Neural cell (in vitro differentiated cells): ENCODE data around the gene SLX4. TPM values are rescaled to one million over a fixed set of nuclear protein-coding genes. Genes with fewer than 3 reads are reported as not detected.

ENCODE experiments used
- H2AFZ ChIP-seq: fragments of 200-600, 300-800 bp; sonication (generic), shearing (Covaris generic); 2 replicates; pipeline ENCODE4 v1.6.0; 2014; ENCODE audit warnings: low read depth, mild to moderate bottlenecking, antibody characterized with exemption, low read length, moderate library complexity
- H3F3A ChIP-seq: fragments of 200-600 bp; shearing (Covaris generic); 2 replicates; pipeline ENCODE4 v1.6.1; 2016; ENCODE audit warnings: mild to moderate bottlenecking, moderate library complexity, mixed read lengths, antibody characterized with exemption, low read length; ENCODE audit not compliant: insufficient read depth, poor library complexity, severe bottlenecking
- H3K27ac ChIP-seq: fragments of 200-600, 300-800 bp; sonication (generic), shearing (Covaris generic); 2 replicates; pipeline ENCODE4 v1.5.1; 2014; ENCODE audit warnings: mild to moderate bottlenecking, low read length, moderate library complexity
- H3K27me3 ChIP-seq: fragments of 300-800, 200-600 bp; sonication (generic), shearing (Covaris generic); 2 replicates; pipeline ENCODE4 v1.6.0; 2014; ENCODE audit warnings: mild to moderate bottlenecking, low read depth, low read length, moderate library complexity; ENCODE audit not compliant: insufficient read depth
- H3K36me3 ChIP-seq: fragments of 300-800, 200-600 bp; sonication (generic), shearing (Covaris generic); 2 replicates; pipeline ENCODE4 v1.5.1; 2014; ENCODE audit warnings: mild to moderate bottlenecking, antibody characterized with exemption, low read length, moderate library complexity; ENCODE audit not compliant: insufficient read depth
- H3K4me2 ChIP-seq: fragments of 300-800, 200-600 bp; sonication (generic), shearing (Covaris generic); 2 replicates; pipeline ENCODE4 v1.6.0; 2014; ENCODE audit warnings: mild to moderate bottlenecking, low read length
- H3K4me3 ChIP-seq: fragments of 300-800, 200-600 bp; sonication (generic), shearing (Covaris generic); 2 replicates; pipeline ENCODE4 v1.5.1; 2014; ENCODE audit warnings: mild to moderate bottlenecking, low read length, moderate library complexity
- H3K79me2 ChIP-seq: fragments of 200-600 bp; shearing (Covaris generic); replicated peaks from 2 replicates; pipeline ENCODE4 v1.6.0; 2014; ENCODE audit warnings: mild to moderate bottlenecking, low read length, moderate library complexity; ENCODE audit not compliant: insufficient read depth
- H3K9ac ChIP-seq: fragments of 300-800, 200-600 bp; sonication (generic), shearing (Covaris generic); 2 replicates; pipeline ENCODE4 v1.6.1; 2016; ENCODE audit warnings: mild to moderate bottlenecking, low read length, mixed read lengths
- H3K9me2 ChIP-seq: fragments of 200-600 bp; shearing (Covaris generic); 2 replicates; pipeline ENCODE4 v1.6.1; 2016; ENCODE audit warnings: mild to moderate bottlenecking, low read length, mixed read lengths; ENCODE audit not compliant: insufficient read depth
- H3K9me3 ChIP-seq: fragments of 200-600, 300-800 bp; sonication (generic), shearing (Covaris generic); 2 replicates; pipeline ENCODE4 v1.6.1; 2016; ENCODE audit warnings: mild to moderate bottlenecking, mixed run types, low read length, moderate library complexity, mixed read lengths
- H4K20me1 ChIP-seq: fragments of 200-600 bp; shearing (Covaris generic); 2 replicates; pipeline ENCODE4 v1.6.1; 2016; ENCODE audit warnings: mild to moderate bottlenecking, mixed run types; ENCODE audit not compliant: insufficient read depth
- CTCF ChIP-seq: fragments of 450-650 bp; IDR thresholded peaks from 2 replicates; pipeline ENCODE4 v1.5.1; 2014; ENCODE audit warnings: antibody characterized with exemption, mild to moderate bottlenecking, moderate library complexity; ENCODE audit not compliant: poor library complexity, severe bottlenecking
- EP300 ChIP-seq: fragments of 450-650 bp; conservative IDR thresholded peaks from 2 replicates; pipeline ENCODE4 v1.6.1; 2014; ENCODE audit warnings: antibody characterized with exemption, mild to moderate bottlenecking, moderate library complexity; ENCODE audit not compliant: poor library complexity, severe bottlenecking
- EZH2 ChIP-seq: fragments of 200-600, 300-800 bp; shearing (Covaris generic), sonication (generic); IDR thresholded peaks from 2 replicates; pipeline ENCODE4 v1.6.1; 2014; ENCODE audit warnings: antibody characterized with exemption, low read length, borderline replicate concordance, mild to moderate bottlenecking; ENCODE audit not compliant: insufficient read depth, poor library complexity, severe bottlenecking
- MXI1 ChIP-seq: fragments of 450-650 bp; conservative IDR thresholded peaks from 2 replicates; pipeline ENCODE4 v1.6.1; 2014; ENCODE audit warnings: antibody characterized with exemption, mild to moderate bottlenecking; ENCODE audit not compliant: poor library complexity, severe bottlenecking
- POLR2AphosphoS5 ChIP-seq: IDR thresholded peaks from 2 replicates; pipeline ENCODE4 v1.6.1; 2012
- RAD21 ChIP-seq: fragments of 450-650 bp; conservative IDR thresholded peaks from 2 replicates; pipeline ENCODE4 v1.6.1; 2014; ENCODE audit warnings: antibody characterized with exemption, mild to moderate bottlenecking, moderate library complexity
- REST ChIP-seq: IDR thresholded peaks from 2 replicates; pipeline ENCODE4 v1.6.1; 2012; ENCODE audit warnings: borderline replicate concordance
- SMC3 ChIP-seq: fragments of 450-650 bp; conservative IDR thresholded peaks from 2 replicates; pipeline ENCODE4 v1.6.1; 2014; ENCODE audit warnings: antibody characterized with exemption, mild to moderate bottlenecking, moderate library complexity; ENCODE audit not compliant: poor library complexity
- TAF1 ChIP-seq: IDR thresholded peaks from 2 replicates; pipeline ENCODE4 v1.6.1; 2012; ENCODE audit warnings: low read depth
- polyA plus RNA-seq: library from polyadenylated mRNA; depleted of rRNA; stranded (reverse); fragments of >200 nt; gene quantifications from 2 replicates; pipeline ENCODE4 v1.2.3, GENCODE V29; 2014

SLX4 gene
- polyA plus RNA-seq, 1 donor from 2014 or later: 2.9 TPM

- H3K4me2 ChIP-seq: no peak overlapping the region
- H3F3A ChIP-seq: no peaks in the 10 kb centered on the region
- H3K27me3 ChIP-seq: no peaks in the 10 kb centered on the region
- no peak overlapping the region for H3K4me3 ChIP-seq
- no peaks in the 10 kb centered on the region for H4K20me1 ChIP-seq
- peaks cover 18% of the 10 kb centered on the region for H3K36me3 ChIP-seq
- no peak overlapping the region for H3K9ac ChIP-seq
- no peak overlapping the region for H2AFZ ChIP-seq
- no peaks in the 10 kb centered on the region for H3K79me2 ChIP-seq
- no peaks in the 10 kb centered on the region for H3K9me2 ChIP-seq
- H3K9me3 ChIP-seq: peaks cover 4% of the 10 kb centered on the region
- TF ChIP-seq REST (no peak), RAD21 (no peak), EP300 (no peak)
- no peak overlapping the region for H3K27ac ChIP-seq
Measured at GRCh38 chr16:3601614-3602319, 9.6 kb downstream of the SLX4 start.

GRCh38 chr16:3599922-3600321, 11.5 kb downstream of the SLX4 start:
- H3K27ac ChIP-seq: no peak overlapping the region
- no peaks in the 10 kb centered on the region for H3F3A ChIP-seq
- H4K20me1 ChIP-seq: no peaks in the 10 kb centered on the region
- TF ChIP-seq POLR2AphosphoS5: no peak
- TF ChIP-seq RAD21: no peak
- TF ChIP-seq MXI1: no peak
- no peak for TF ChIP-seq EZH2
- no peak for TF ChIP-seq SMC3
- no peak for TF ChIP-seq EP300
- TF ChIP-seq CTCF: no peak
- TF ChIP-seq REST: no peak
- no peak for TF ChIP-seq TAF1
- H3K36me3 ChIP-seq: peaks cover 18% of the 10 kb centered on the region
- no peaks in the 10 kb centered on the region for H3K27me3 ChIP-seq
- H3K9ac ChIP-seq: no peak overlapping the region
- H3K4me3 ChIP-seq: no peak overlapping the region
- no peaks in the 10 kb centered on the region for H3K79me2 ChIP-seq
- no peaks in the 10 kb centered on the region for H3K9me2 ChIP-seq
- H3K9me3 ChIP-seq: peaks cover 4% of the 10 kb centered on the region
- no peak overlapping the region for H2AFZ ChIP-seq
- no peak overlapping the region for H3K4me2 ChIP-seq
